ENCODE data around the gene SNRPN. TPM values are rescaled to one million over a fixed set of nuclear protein-coding genes. Genes with fewer than 3 reads are reported as not detected.
"Not testable (repeated sequence)": the region's sequence is repeated elsewhere in the genome, so short reads cannot be mapped to it uniquely, and the experiment has no call there.

SNRPN gene
- total RNA-seq, result 10 to 100 TPM; 66.7 to 68.2 TPM

DNA sequence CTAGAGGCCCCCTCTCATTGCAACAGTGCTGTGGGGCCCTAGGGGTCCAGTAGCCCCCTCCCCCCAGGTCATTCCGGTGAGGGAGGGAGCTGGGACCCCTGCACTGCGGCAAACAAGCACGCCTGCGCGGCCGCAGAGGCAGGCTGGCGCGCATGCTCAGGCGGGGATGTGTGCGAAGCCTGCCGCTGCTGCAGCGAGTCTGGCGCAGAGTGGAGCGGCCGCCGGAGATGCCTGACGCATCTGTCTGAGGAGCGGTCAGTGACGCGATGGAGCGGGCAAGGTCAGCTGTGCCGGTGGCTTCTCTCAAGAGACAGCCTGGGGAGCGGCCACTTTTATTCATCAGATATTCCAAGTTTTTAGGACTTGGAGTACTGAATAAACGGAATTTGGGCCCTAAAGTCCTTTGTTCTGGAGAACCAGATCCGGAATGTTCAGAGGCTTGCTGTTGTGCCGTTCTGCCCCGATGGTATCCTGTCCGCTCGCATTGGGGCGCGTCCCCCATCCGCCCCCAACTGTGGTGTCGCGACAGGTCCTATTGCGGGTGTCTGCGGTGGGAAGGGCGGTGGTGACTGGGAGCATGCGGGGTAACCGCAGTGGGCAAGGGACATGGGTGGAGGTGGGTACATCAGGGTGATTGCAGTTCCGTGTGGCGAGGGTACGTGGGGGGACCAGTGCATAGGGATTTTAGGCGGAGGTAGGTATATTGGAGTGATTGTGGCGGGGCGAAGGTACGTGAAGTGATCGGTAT lies at the start of gene SNRPN, which contains the start of gene SNURF:
Gene SNRPN, plus strand, starts transcription at position 205 of the 748 bp plus-strand sequence. CDS start 19,467 bp downstream, outside the sequence.
Gene SNURF, plus strand, starts transcription at position 205 of the 748 bp plus-strand sequence. Its CDS starts 62 bp downstream, at position 267.
- peak within 1 kb of the TSS; percentile 93 for H3K27ac Mint-ChIP-seq
- peak within 1 kb of the TSS; percentile 84 for H3K4me3 Mint-ChIP-seq
- H3K4me1 Mint-ChIP-seq, result peaks cover 5% of the 10 kb centered on the region
- H3K27me3 Mint-ChIP-seq, result no peaks in the 10 kb centered on the region
- peaks cover 9% of the 10 kb centered on the region for H3K9me3 Mint-ChIP-seq
- DNase-seq, result peak; percentile 71
- H3K36me3 Mint-ChIP-seq, result peaks cover 21% of the 10 kb centered on the region

DNA sequence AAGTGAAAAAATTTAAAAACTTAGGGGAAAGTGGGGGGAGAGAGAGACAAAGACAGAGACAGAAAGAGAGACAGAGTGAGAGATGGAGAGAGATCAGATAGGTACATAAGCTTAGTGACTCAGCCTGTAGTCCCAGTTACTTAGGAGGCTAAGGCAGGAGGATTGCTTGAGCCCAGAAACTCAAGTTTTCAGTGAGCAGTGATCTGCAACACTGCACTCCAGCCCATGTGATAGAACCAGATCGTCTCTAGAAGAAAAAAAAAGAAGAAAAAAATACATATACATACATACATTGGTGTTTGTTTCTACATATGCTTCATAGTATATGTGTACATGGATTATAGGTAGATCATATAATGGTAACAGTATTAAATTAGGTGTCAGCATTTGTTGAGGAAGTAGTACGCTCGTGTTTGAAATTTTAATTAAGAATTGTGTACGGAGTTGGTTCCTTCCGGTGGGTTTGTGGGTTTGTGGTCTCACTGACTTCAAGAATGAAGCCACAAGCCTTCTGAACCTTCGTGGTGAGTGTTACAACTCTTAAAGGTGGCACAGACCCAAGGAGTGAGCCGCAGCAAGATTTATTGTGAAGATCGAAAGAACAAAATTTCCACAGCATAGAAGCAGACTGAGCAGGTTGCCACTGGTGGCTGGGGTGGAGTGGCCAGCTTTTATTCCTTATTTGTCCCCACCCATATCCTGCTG lies 38.3 kb upstream of the SNRPN start:
- DNase-seq, result peak; percentile 4
- peaks cover 8% of the 10 kb centered on the region for H3K4me1 Mint-ChIP-seq
- H3K4me3 Mint-ChIP-seq, result no peak overlapping the region
- H3K27me3 Mint-ChIP-seq, result no peaks in the 10 kb centered on the region
- H3K36me3 Mint-ChIP-seq, result peaks cover 2% of the 10 kb centered on the region
- peaks cover 29% of the 10 kb centered on the region for H3K9me3 Mint-ChIP-seq
- no peak overlapping the region for H3K27ac Mint-ChIP-seq

DNA sequence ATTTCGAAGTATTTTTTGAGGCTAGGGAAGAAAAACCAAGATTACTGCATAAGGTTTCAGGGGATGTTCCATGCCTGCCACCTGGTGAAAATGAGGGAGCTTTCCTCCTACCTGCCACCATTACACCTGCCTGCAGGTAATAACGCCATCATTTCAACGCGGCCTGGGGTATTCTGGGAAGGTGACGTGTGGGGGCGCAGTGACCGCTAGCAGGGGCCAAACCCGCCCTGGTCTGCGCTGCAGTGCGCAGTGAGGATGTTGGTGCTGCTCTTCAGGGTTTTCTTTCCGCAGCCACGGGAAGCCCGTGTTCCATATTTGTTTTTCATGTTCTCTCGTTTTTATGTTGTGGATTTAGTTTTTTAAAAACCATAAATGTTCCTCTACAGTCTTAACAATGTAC lies 37.4 kb upstream of the SNRPN start:
- no peak overlapping the region for H3K4me3 Mint-ChIP-seq
- peaks cover 8% of the 10 kb centered on the region for H3K4me1 Mint-ChIP-seq
- no peak for DNase-seq
- peaks cover 2% of the 10 kb centered on the region for H3K36me3 Mint-ChIP-seq
- no peaks in the 10 kb centered on the region for H3K27me3 Mint-ChIP-seq
- H3K9me3 Mint-ChIP-seq, result peaks cover 27% of the 10 kb centered on the region
- H3K27ac Mint-ChIP-seq, result no peak overlapping the region

DNA sequence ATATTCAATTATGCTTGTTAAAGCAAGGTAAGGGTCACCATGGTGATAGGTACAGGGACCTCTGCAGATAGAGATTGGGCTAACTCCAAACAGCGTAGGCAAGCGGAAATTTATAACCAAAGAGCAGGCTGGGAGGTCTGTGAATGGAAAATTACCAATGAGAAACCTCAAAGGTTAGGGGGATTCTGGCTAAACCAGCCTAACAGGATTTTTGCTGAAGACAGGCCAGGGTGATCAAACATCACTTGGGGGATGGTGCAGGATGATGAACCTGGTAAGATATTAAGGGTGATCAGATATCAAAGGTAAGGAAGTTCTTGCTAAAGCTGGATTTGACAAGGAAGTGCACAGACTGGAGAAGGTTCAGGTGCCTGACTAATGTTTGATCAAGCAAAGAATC lies 35.3 kb upstream of the SNRPN start:
- DNase-seq, result no peak
- Mint-ChIP-seq H3K27ac (no peak overlapping the region), H3K27me3 (no peaks in the 10 kb centered on the region), H3K4me1 (peaks cover 8% of the 10 kb centered on the region), H3K36me3 (peaks cover 2% of the 10 kb centered on the region), H3K9me3 (peaks cover 24% of the 10 kb centered on the region), H3K4me3 (no peak overlapping the region)

DNA sequence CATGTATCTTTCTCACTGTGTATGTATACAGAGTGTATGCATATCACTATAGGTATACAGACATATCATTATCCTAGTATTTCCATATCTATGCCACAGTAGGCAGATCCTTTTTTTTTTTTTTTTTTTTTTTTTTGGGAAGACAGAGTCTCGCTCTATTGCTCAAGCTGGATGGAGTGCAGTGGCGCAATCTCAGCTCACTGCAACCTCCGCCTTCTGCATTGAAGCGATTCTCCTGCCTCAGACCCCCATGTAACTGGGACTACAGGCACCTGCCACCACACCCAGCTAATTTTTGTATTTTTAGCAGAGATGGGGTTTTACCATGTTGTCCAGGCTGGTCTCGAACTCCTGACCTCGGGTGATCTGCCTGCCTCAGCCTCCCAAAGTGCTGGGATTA lies 32.0 kb upstream of the SNRPN start:
- not testable (repeated sequence) for H3K4me3 Mint-ChIP-seq, H3K27me3 Mint-ChIP-seq, DNase-seq, H3K4me1 Mint-ChIP-seq, H3K27ac Mint-ChIP-seq, H3K36me3 Mint-ChIP-seq
- peaks cover 12% of the 10 kb centered on the region for H3K9me3 Mint-ChIP-seq

DNA sequence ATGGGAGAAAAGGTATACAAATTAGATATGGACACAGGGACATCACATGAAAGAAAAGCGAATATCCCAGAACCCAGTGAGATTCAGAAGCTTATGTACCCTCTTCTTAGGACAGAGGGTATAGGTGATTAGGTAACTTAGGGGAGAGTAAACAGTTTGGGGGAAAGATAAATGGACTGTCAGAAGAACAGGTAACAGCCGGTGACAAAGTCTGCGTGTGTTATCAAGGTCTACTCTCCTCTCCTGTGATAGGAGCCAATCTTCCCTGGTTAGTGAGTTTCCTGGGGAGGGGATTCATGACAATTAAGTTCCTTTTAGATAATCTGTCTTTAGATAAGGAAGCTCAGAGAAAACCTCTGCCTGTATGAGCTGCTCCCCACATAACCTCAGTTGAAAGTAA lies 30.6 kb upstream of the SNRPN start:
- no peaks in the 10 kb centered on the region for H3K4me1 Mint-ChIP-seq
- peaks cover 3% of the 10 kb centered on the region for H3K27me3 Mint-ChIP-seq
- H3K4me3 Mint-ChIP-seq, result no peak overlapping the region
- peaks cover 17% of the 10 kb centered on the region for H3K9me3 Mint-ChIP-seq
- no peaks in the 10 kb centered on the region for H3K36me3 Mint-ChIP-seq
- no peak overlapping the region for H3K27ac Mint-ChIP-seq
- no peak for DNase-seq

DNA sequence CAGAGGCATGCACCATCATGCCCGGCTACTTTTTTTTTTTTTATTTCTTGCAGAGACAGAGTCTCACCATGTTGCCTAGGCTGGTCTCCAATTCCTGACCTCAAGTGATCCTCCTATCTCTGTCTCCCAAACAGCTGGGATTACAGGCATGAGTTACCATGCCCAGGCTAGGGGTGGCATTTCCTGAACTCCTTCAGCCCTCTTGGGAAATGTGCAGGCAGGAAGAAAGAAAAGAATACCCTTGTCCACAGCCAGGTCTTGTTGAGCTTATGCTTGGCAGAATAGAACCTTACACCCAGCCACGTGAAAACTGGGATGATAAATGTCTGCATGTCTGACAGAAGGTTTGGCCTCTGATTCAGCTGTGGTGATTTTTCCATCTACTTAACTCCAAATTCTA lies 30.2 kb upstream of the SNRPN start:
- Mint-ChIP-seq H3K4me1 (no peaks in the 10 kb centered on the region), H3K9me3 (peaks cover 18% of the 10 kb centered on the region), H3K27ac (no peak overlapping the region), H3K27me3 (peaks cover 3% of the 10 kb centered on the region), H3K36me3 (no peaks in the 10 kb centered on the region), H3K4me3 (no peak overlapping the region)
- DNase-seq, result no peak

DNA sequence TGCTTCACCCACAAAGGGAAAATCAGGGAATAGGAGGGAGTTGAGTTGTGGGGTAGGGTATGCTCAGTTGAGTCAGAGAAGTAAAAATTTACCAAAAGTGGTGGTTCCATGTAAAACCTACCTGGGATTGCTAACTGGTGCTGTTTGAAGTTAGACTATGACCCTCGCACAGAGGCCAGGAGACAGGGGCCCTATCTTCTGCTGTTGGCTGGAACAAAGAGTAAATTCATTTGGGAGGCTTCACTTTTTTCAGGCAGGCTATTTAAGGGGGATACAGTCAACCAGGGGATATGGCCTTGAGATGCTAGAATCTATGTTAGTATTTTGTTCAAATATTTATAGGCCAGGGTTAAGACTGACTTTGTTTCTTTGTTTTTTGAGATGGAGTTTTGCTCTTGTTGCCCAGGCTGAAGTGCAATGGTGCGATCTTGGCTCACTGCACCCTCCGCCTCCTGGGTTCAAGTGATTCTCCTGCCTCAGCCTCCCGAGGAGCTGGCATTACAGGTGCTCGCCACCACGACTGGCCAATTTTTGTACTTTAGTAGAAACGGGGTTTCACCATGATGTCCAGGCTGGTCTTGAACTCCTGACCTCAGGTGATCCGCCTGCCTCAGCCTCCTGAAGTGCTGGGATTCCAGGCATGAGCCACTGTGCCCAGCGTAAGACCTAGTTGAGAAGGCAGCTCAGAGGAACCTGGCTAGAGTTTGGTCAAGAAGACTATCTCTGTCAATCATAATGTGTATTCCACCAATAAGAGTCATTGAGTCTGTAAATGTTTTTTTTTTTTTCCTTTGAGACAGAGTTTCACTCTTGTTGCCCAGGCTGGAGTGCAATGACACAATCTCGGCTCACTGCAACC lies 22.7 kb upstream of the SNRPN start:
- H3K27ac Mint-ChIP-seq, H3K27me3 Mint-ChIP-seq, H3K4me3 Mint-ChIP-seq, H3K36me3 Mint-ChIP-seq, DNase-seq, H3K4me1 Mint-ChIP-seq: not testable (repeated sequence)
- H3K9me3 Mint-ChIP-seq, result peaks cover 23% of the 10 kb centered on the region

DNA sequence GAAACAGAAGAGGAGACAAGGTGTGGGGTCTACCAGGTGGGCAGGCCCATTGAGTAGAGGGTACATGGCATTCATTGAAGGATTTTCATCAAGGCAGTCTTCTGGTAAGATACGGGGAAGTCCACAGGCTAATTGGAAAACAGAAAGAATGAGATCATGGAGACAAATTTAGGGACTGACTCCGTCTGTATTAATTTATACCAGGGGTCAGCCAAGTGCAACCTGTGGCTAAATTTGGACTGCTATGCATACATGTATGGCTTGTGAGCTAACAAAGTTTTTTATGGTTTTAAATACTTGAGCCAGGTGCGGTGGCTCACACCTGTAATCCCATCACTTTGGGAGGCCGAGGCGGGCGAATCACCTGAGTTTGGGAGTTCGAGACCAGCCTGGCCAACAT lies 21.1 kb upstream of the SNRPN start:
- Mint-ChIP-seq H3K4me1 (no peaks in the 10 kb centered on the region), H3K4me3 (no peak overlapping the region), H3K27ac (no peak overlapping the region), H3K27me3 (no peaks in the 10 kb centered on the region), H3K9me3 (peaks cover 24% of the 10 kb centered on the region), H3K36me3 (no peaks in the 10 kb centered on the region)
- no peak for DNase-seq

DNA sequence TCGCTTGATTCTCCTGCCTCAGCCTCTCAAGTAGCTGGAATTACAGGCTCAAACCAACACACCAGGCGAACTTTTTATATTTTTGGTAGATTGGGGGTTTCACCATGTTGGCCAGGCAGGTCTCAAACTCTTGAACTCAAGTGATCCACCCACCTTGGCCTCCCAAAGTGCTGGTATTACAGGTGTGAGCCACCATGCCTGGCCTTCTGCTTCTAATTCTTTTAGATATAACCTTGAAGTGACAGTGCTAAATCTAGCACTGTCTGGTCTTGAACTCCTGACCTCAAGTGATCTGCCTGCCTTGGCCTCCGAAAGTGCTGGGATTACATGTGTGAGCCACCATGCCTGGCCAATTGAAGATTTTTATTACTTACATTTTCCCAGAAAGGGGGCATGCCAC lies 16.6 kb upstream of the SNRPN start:
- H3K4me1 Mint-ChIP-seq, H3K4me3 Mint-ChIP-seq, DNase-seq, H3K27me3 Mint-ChIP-seq, H3K36me3 Mint-ChIP-seq, H3K27ac Mint-ChIP-seq: not testable (repeated sequence)
- peaks cover 21% of the 10 kb centered on the region for H3K9me3 Mint-ChIP-seq

DNA sequence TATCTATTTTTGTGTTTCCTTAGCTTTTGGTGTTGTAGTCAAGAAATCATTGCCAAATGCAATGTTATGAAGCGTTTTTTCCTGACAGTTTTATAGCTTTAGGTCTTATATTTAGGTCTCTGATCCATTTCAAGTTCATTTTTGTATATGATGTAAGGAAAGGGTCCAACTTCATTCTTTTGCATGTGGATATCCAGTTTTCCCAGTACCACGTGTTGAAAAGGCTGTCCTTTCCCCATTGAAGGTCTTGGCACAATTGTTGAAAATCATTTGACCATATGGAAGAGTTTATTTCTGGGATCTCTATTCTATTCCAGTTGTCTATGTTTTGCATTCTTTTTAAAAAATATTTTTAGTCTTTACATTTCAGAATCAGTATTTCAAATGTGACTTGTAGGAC lies 14.6 kb upstream of the SNRPN start:
- no peak overlapping the region for H3K27ac Mint-ChIP-seq
- H3K36me3 Mint-ChIP-seq, result peaks cover 2% of the 10 kb centered on the region
- no peaks in the 10 kb centered on the region for H3K27me3 Mint-ChIP-seq
- peaks cover 18% of the 10 kb centered on the region for H3K9me3 Mint-ChIP-seq
- no peak for DNase-seq
- H3K4me1 Mint-ChIP-seq, result no peaks in the 10 kb centered on the region
- H3K4me3 Mint-ChIP-seq, result no peak overlapping the region

DNA sequence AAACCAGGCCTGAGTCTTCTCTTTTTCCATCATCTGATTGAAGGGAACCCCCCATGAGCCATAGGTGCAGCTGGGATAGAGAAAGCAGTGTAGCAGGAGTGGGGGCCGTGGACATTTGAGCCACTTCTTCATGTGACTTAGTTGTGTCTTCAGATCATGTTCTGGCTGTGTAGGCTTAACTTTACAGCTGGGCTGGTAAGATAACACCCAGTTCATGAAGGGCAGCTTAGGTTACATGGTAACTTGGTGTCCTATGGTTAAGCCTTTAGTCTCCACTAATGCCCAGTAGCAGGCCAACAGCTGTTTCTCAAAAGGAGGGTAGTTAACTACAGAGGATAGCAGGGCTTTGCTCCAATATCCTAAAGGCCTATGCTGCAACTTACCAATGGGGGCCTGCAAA lies 11.4 kb upstream of the SNRPN start:
- H3K4me1 Mint-ChIP-seq, result no peaks in the 10 kb centered on the region
- no peak for DNase-seq
- no peak overlapping the region for H3K4me3 Mint-ChIP-seq
- no peaks in the 10 kb centered on the region for H3K27me3 Mint-ChIP-seq
- H3K9me3 Mint-ChIP-seq, result peaks cover 7% of the 10 kb centered on the region
- H3K27ac Mint-ChIP-seq, result no peak overlapping the region
- peaks cover 2% of the 10 kb centered on the region for H3K36me3 Mint-ChIP-seq

DNA sequence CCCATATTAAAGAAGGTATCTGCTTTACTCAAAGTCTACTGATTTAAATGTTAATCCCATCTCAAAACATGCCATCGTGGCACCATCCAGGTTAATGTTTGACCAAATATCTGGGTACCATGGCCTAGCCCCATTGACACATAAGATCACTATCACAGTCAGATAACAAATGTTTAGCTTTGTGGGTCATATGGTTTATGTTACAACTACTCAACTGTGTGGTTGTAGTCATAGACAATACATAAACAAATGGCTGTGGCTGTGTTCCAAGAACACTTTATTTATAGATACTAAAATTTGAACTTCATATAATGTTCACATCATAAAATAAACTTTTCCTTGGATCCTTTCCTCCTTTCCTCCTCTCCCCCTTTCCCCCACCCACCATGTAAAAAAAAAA lies 9.8 kb upstream of the SNRPN start:
- Mint-ChIP-seq H3K27me3 (no peaks in the 10 kb centered on the region), H3K27ac (no peak overlapping the region), H3K36me3 (peaks cover 2% of the 10 kb centered on the region), H3K4me1 (no peaks in the 10 kb centered on the region), H3K9me3 (peaks cover 5% of the 10 kb centered on the region), H3K4me3 (no peak overlapping the region)
- DNase-seq, result no peak

DNA sequence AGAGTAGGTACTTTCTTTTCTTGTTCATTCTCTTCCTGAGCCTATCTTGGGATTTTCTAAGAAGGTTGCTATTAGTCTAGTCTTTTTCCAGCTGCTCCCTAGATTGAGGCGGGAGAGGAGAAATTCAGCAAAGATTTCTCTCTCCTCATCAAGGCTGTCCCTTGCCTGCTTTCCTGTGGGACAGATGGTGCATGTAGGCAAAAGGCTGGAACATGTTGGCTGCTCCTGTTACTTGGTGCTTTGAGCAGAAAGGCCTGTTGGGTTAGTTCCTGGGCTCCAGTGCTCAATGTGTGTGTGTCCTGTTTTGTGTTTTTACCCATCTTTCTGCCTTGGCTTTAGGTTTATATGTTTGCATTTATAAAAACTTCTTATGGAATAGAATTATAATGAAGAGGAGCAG lies 9.1 kb upstream of the SNRPN start:
- H3K27me3 Mint-ChIP-seq, result no peaks in the 10 kb centered on the region
- peaks cover 2% of the 10 kb centered on the region for H3K9me3 Mint-ChIP-seq

DNA sequence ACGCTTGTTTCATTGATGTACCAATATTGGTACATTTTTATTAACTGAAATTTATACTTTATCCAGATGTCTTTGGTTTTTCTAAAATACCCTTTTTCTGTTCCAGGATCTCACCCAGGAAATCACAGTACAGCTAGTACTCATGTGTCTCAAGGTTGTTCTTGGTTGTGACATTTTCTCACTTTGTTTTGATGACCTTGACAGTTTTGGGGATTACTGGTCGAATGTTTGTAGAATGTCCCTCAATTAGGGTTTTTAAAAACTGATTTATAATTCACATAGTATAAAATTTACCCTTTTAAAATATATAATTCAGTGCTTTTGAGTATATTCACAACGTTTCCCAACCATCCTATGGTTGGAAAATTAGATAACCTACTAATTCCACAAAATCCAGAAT lies 6.3 kb upstream of the SNRPN start:
- Mint-ChIP-seq H3K4me3 (no peak overlapping the region), H3K27ac (no peak overlapping the region), H3K27me3 (no peaks in the 10 kb centered on the region), H3K9me3 (peaks cover 8% of the 10 kb centered on the region), H3K36me3 (peaks cover 2% of the 10 kb centered on the region), H3K4me1 (no peaks in the 10 kb centered on the region)
- no peak for DNase-seq

More for the DNA sequence above, 9.1 kb upstream of the SNRPN start:
- no peak for DNase-seq
- no peak overlapping the region for H3K4me3 Mint-ChIP-seq
- no peak overlapping the region for H3K27ac Mint-ChIP-seq
- H3K4me1 Mint-ChIP-seq, result no peaks in the 10 kb centered on the region
- peaks cover 2% of the 10 kb centered on the region for H3K36me3 Mint-ChIP-seq

Measured in activated naive CD8-positive, alpha-beta T cell treated with anti-CD3 and anti-CD28 coated beads for 36 hours (primary cell).